H1 (cell line): Measurements from ENCODE around the gene CD53. TPM values are rescaled to one million over a fixed set of nuclear protein-coding genes. Genes with fewer than 3 reads are reported as not detected.

Experiments
- CTCF ChIA-PET: fragments of 300-600 bp; sonication (Branson Sonifier 250); formaldehyde crosslinking; loops from one replicate; lab custom pipeline; 2021; ENCODE audit not compliant: partially characterized antibody; lab: Charles Lee
- POLR2A ChIA-PET: fragments of 300-600 bp; sonication (Branson Sonifier 250); formaldehyde crosslinking; loops from one replicate; lab custom pipeline; 2021; ENCODE audit warnings: inconsistent platforms; ENCODE audit not compliant: partially characterized antibody; lab: Charles Lee
- DNase-seq, 2 experiments: peaks; one replicate each; pipeline versions ENCODE4 v3.0.0 to v3.0.0-alpha.2; 2010 to 2022; ENCODE audit warnings: low spot score in 2 of 2, low read depth in 1 of 2, mixed read lengths in 1 of 2
- FAIRE-seq: peaks from 2 replicates; lab custom pipeline; 2011; peaks lifted over from hg19 to GRCh38; lab: Jason Lieb, UNC
- H2AFZ ChIP-seq: 2 replicates; pipeline ENCODE4 v1.8.1; 2012; ENCODE audit warnings: low read length, inconsistent platforms
- H2AK5ac ChIP-seq: 2 replicates; pipeline ENCODE4 v1.6.1; 2013; ENCODE audit warnings: low read depth, low read length
- H2BK120ac ChIP-seq: replicated peaks from 2 replicates; pipeline ENCODE3; 2013; ENCODE audit warnings: low read depth, low read length, inconsistent platforms
- H2BK12ac ChIP-seq: 2 replicates; pipeline ENCODE4 v1.6.1; 2013; ENCODE audit warnings: low read depth, low read length
- H2BK15ac ChIP-seq: 2 replicates; pipeline ENCODE4 v1.6.1; 2013; ENCODE audit warnings: low read length
- H2BK20ac ChIP-seq: 2 replicates; pipeline ENCODE4 v1.6.1; 2013; ENCODE audit warnings: low read length
- H2BK5ac ChIP-seq: 2 replicates; pipeline ENCODE4 v1.6.1; 2013; ENCODE audit warnings: low read depth, low read length
- H3K14ac ChIP-seq: 2 replicates; pipeline ENCODE4 v1.6.1; 2013; ENCODE audit warnings: inconsistent platforms; ENCODE audit not compliant: insufficient read length
- H3K18ac ChIP-seq: 2 replicates; pipeline ENCODE4 v1.6.1; 2013; ENCODE audit warnings: low read length; ENCODE audit errors: extremely low read depth
- H3K23ac ChIP-seq: 2 replicates; pipeline ENCODE4 v1.6.1; 2013; ENCODE audit warnings: inconsistent platforms; ENCODE audit not compliant: insufficient read length
- H3K23me2 ChIP-seq: 2 replicates; pipeline ENCODE4 v1.6.1; 2013; ENCODE audit warnings: low read depth, low read length
- H3K27ac ChIP-seq: 2 replicates; pipeline ENCODE4 v1.6.1; 2011; ENCODE audit warnings: low read depth, low read length, inconsistent platforms
- H3K27me3 ChIP-seq, 4 experiments: replicated peaks in 1 of 4; 1 replicate in 1 of 4; 2 replicates in 3 of 4; pipeline versions ENCODE4 v1.6.1 to v1.8.1; 2011 to 2013; ENCODE audit warnings: low read length in 3 of 4, mild to moderate bottlenecking in 3 of 4, inconsistent platforms in 2 of 4, mixed read lengths in 2 of 4, moderate library complexity in 1 of 4; ENCODE audit not compliant: control insufficient read depth in 3 of 4, insufficient read depth in 3 of 4; ENCODE audit errors: extremely low read depth in 1 of 4
- H3K36me3 ChIP-seq, 4 experiments: 2 replicates each; pipeline versions ENCODE4 v1.6.1 to v1.8.1; 2011 to 2013; ENCODE audit warnings: mild to moderate bottlenecking in 4 of 4, low read length in 3 of 4, moderate library complexity in 2 of 4, control low read depth in 1 of 4, inconsistent platforms in 1 of 4; ENCODE audit not compliant: insufficient read depth in 4 of 4, control insufficient read depth in 2 of 4
- H3K4ac ChIP-seq: replicated peaks from 2 replicates; pipeline ENCODE3; 2013; ENCODE audit warnings: low read length, low read depth, mixed read lengths, inconsistent platforms; ENCODE audit not compliant: insufficient read length
- H3K4me1 ChIP-seq, 4 experiments: replicated peaks in 1 of 4; 1 replicate in 1 of 4; 2 replicates in 3 of 4; pipeline versions ENCODE4 v1.6.1 to v1.8.1; 2011 to 2013; ENCODE audit warnings: low read length in 3 of 4, inconsistent platforms in 2 of 4, mixed read lengths in 1 of 4; ENCODE audit not compliant: insufficient read depth in 4 of 4, control insufficient read depth in 3 of 4
- H3K4me2 ChIP-seq, 2 experiments: 2 replicates each; pipeline versions ENCODE4 v1.6.1 to v1.8.1; 2011 to 2013; ENCODE audit warnings: low read depth in 2 of 2, low read length in 2 of 2, control low read depth in 1 of 2, inconsistent platforms in 1 of 2, mild to moderate bottlenecking in 1 of 2; ENCODE audit not compliant: insufficient read depth in 1 of 2
- H3K4me3 ChIP-seq, 4 experiments: fragments of 200-600, 300-600 bp in 1 of 4; sonication (generic), shearing (Covaris generic), sonication (Bioruptor Twin) in 1 of 4; 2 replicates each; pipeline versions ENCODE4 v1.5.1 to v1.8.1; 2011 to 2016; ENCODE audit warnings: low read length in 4 of 4, low read depth in 3 of 4, control low read depth in 2 of 4, inconsistent platforms in 2 of 4, mild to moderate bottlenecking in 2 of 4, mixed read lengths in 1 of 4, moderate library complexity in 1 of 4; ENCODE audit not compliant: insufficient read depth in 2 of 4; ENCODE audit errors: extremely low read depth in 1 of 4
- H3K56ac ChIP-seq: replicated peaks from 2 replicates; pipeline ENCODE3; 2013; ENCODE audit warnings: low read depth, mild to moderate bottlenecking, mixed read lengths, low read length, inconsistent platforms; ENCODE audit not compliant: insufficient read length
- H3K79me1 ChIP-seq: 2 replicates; pipeline ENCODE4 v1.6.1; 2013; ENCODE audit warnings: low read depth, low read length, control low read depth
- H3K79me2 ChIP-seq, 2 experiments: 2 replicates each; pipeline versions ENCODE4 v1.6.1 to v1.8.1; 2012 to 2013; ENCODE audit warnings: low read length in 2 of 2, mild to moderate bottlenecking in 2 of 2, inconsistent platforms in 1 of 2; ENCODE audit not compliant: insufficient read depth in 2 of 2, control insufficient read depth in 1 of 2
- H3K9ac ChIP-seq, 4 experiments: replicated peaks in 1 of 4; 1 replicate in 1 of 4; 2 replicates in 3 of 4; pipeline versions ENCODE4 v1.6.1 to v1.8.1; 2011 to 2013; ENCODE audit warnings: low read depth in 3 of 4, low read length in 3 of 4, control low read depth in 2 of 4, mild to moderate bottlenecking in 2 of 4, moderate library complexity in 2 of 4, inconsistent platforms in 1 of 4; ENCODE audit errors: extremely low read depth in 1 of 4
- H3K9me3 ChIP-seq, 2 experiments: 2 replicates each; pipeline versions ENCODE4 v1.6.1 to v1.8.1; 2012 to 2013; ENCODE audit warnings: mild to moderate bottlenecking in 2 of 2, moderate library complexity in 2 of 2, control low read depth in 1 of 2, inconsistent platforms in 1 of 2, low read depth in 1 of 2, low read length in 1 of 2, mixed read lengths in 1 of 2; ENCODE audit not compliant: insufficient read depth in 2 of 2
- H4K20me1 ChIP-seq, 2 experiments: replicated peaks in 1 of 2; 2 replicates each; pipeline versions ENCODE3 to v1.8.1; 2011 to 2013; ENCODE audit warnings: inconsistent platforms in 2 of 2, low read length in 2 of 2, mild to moderate bottlenecking in 1 of 2; ENCODE audit not compliant: insufficient read depth in 2 of 2, control insufficient read depth in 1 of 2
- H4K5ac ChIP-seq: 2 replicates; pipeline ENCODE4 v1.6.1; 2013; ENCODE audit warnings: low read length, low read depth, mixed read lengths, inconsistent platforms; ENCODE audit not compliant: insufficient read length
- H4K8ac ChIP-seq: 2 replicates; pipeline ENCODE4 v1.8.0; 2013; ENCODE audit warnings: mild to moderate bottlenecking, moderate library complexity, low read length, inconsistent platforms; ENCODE audit not compliant: insufficient read depth; ENCODE audit errors: extremely low read depth
- H4K91ac ChIP-seq: replicated peaks from 2 replicates; pipeline ENCODE3; 2013; ENCODE audit warnings: low read length, mixed read lengths, inconsistent platforms; ENCODE audit not compliant: insufficient read length
- BACH1 ChIP-seq: IDR thresholded peaks from 2 replicates; pipeline ENCODE4 v1.6.1; 2012; ENCODE audit warnings: low read length, improper control_type of control experiment
- PHF8 ChIP-seq: fragments of 200-600 bp; sonication (generic); conservative IDR thresholded peaks from 2 replicates; pipeline ENCODE4 v1.7.1; 2012; ENCODE audit warnings: low read depth, mild to moderate bottlenecking, inconsistent platforms, low read length, moderate library complexity
- POLR2A ChIP-seq, 2 experiments: IDR thresholded peaks; 1 replicate in 1 of 2; 2 replicates in 1 of 2; pipeline ENCODE4 v1.6.1; 2011; ENCODE audit warnings: low read depth in 2 of 2, low read length in 2 of 2, mild to moderate bottlenecking in 2 of 2; ENCODE audit errors: control extremely low read depth in 1 of 2
- SRF ChIP-seq: IDR thresholded peaks from 2 replicates; pipeline ENCODE4 v1.6.1; 2011; ENCODE audit warnings: mild to moderate bottlenecking, low read depth, low read length, moderate library complexity
- WGBS, 2 experiments: shearing (Covaris generic) in 1 of 2; methylation state at CpG; one replicate each; pipeline versions ENCODE4 v1.1.6 to v1.1.7; 2013 to 2015; ENCODE audit warnings: low lambda C conversion rate in 2 of 2, mixed read lengths in 2 of 2, inconsistent platforms in 1 of 2, low coverage in 1 of 2, missing lambda C conversion rate in 1 of 2; ENCODE audit not compliant: insufficient replicate concordance in 2 of 2, insufficient coverage in 1 of 2, insufficient read length in 1 of 2; ENCODE audit errors: extremely low coverage in 1 of 2, missing lambda C conversion rate in 1 of 2; 5-methylcytosine and 5-hydroxymethylcytosine counted together
- polyA plus RNA-seq, 7 experiments: library from polyadenylated mRNA; depleted of rRNA in 3 of 7; stranded (reverse) in 5 of 7; unstranded in 2 of 7; fragments of >200 nt in 5 of 7; fragments of 200-250 nt in 2 of 7; gene quantifications; 1 replicate in 5 of 7; 2 replicates in 1 of 7; 4 replicates in 1 of 7; pipeline versions ENCODE4 v1.2.1 to v1.2.3, GENCODE V29; 2011 to 2013; ENCODE audit warnings: missing spikeins in 2 of 7, mixed read lengths in 2 of 7
- total RNA-seq: library from RNA; stranded (reverse); fragmentation: NEBNext Ultra II Directional; extraction: Animal tissue kit (Norgen Biotek cat#: 25700); gene quantifications from 2 replicates; pipeline ENCODE4 v1.2.1, GENCODE V29; 2021

The CD53 gene
- total and polyA plus RNA-seq, 2 of the 8 experiments (the other 6 are each of a cell fraction or from before 2014, with no cell fraction given) = 0.56 to 1.0 TPM

DNA sequence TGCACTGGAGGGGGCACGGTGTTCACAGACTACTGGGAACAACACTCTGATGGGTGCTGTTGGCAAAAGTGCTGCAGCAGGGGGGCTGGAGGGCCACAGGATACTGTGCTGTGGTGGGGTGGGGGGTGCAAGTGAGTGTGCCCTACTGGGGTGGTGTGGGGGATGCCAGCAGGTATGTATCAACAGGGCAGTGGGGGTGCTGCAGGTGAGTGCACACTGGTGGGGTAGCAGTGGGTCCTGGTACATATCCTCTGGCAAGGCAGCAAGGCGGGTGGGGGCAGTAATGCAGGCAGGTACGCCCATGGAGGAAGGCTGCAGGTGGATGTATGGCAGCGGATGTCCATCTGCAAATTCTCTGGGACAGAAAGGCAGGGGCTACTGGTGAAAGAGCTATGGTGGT is 48.8 kb upstream of the CD53 start:
- FAIRE-seq = no peak
- Histone ChIP-seq H4K8ac (peak overlapping the region; percentile 51; the same call in 1 of the 2 replicates), H2AFZ (no peak overlapping the region; the same call in 1 of the 2 replicates), H4K20me1 (no peaks in the 10 kb centered on the region), H2BK15ac (no peak overlapping the region; the same call in 1 of the 2 replicates), H3K18ac (no peak overlapping the region), H3K27ac (no peak overlapping the region), H3K4me2 (no peak overlapping the region), H3K9ac (no peak overlapping the region), H4K5ac (no peak overlapping the region), H3K14ac (no peak overlapping the region), H3K4me3 (no peak overlapping the region), H3K79me2 (no peaks in the 10 kb centered on the region), H3K23ac (no peak overlapping the region), H2AK5ac (no peak overlapping the region), H3K56ac (no peak overlapping the region), H2BK12ac (no peak overlapping the region), H3K23me2 (no peaks in the 10 kb centered on the region), H3K36me3 (no peaks in the 10 kb centered on the region), H3K9me3 (peaks cover 3 to 5% of the 10 kb centered on the region in 2 experiments; a peak in 2 of 4 replicates), H3K27me3 (no peaks in the 10 kb centered on the region; a peak in 1 of 7 replicates), H3K4me1 (no peaks in the 10 kb centered on the region), H2BK5ac (no peak overlapping the region), H3K4ac (no peak overlapping the region), H2BK20ac (no peak overlapping the region), H2BK120ac (no peak overlapping the region), H3K79me1 (no peaks in the 10 kb centered on the region), H4K91ac (no peak overlapping the region)
- TF ChIP-seq PHF8 (no peak), BACH1 (no peak), SRF (no peak), POLR2A (IDR thresholded peaks at IDR 0.05; ENCODE audit: control extremely low read depth in 1 of 2, low read depth in 2 of 2, low read length in 2 of 2) (no peak)
- WGBS, 2 experiments = 80% methylated on average over 4 of the region's 4 CpGs; no CpG with 5 or more reads in 1 of the 2 experiments
- no peak for DNase-seq
- ChIA-PET CTCF (interaction anchor here (0.6 to 1.9 kb wide), 4 partner anchors 11 to 1365 kb away, joined by 3 to 5 read pairs (median 3); no protein-coding TSS in a partner anchor), POLR2A (no interaction called here)
